ENCODE data around the gene MORF4L2.
"Not testable (repeated sequence)": the region's sequence is repeated elsewhere in the genome, so short reads cannot be mapped to it uniquely, and the experiment has no call there.

The MORF4L2 gene

DNA sequence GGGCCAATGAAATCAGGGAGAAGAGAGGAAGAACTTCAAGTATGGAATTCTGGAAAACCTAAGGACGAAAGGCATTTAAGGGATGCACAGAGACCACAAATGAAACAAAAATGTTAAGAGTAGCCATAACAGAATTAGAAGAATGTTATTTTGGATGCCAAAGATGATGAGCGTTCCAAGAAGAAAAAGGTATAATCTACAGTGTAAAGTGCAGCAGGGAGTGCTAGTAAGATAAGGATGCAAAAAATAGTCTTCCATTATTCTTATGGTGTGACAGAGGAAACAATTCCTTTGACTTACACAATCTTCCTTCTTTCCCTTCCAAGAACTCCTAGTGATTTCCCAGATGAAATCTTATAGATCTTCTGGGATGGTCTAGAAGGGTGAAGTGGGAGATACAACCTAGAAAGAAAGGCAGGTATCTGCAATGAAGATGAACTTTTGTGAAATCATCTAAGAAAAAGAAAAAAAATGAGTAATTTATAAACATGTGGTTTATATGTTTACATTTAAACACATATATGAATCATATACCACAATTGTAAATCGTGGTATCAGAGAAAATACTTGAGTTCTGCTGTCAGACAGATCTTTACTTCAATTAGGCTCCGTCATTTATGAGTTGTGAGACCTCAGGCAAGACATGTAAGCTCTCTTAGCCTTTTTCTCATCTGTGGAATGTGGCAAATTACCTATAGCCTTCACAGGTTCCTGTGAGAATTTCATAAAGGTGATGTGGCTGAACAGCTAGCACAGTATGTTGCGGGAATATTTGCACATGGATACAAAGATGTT lies 8.1 kb downstream of the MORF4L2 start:
- no peak for DNase-seq

DNA sequence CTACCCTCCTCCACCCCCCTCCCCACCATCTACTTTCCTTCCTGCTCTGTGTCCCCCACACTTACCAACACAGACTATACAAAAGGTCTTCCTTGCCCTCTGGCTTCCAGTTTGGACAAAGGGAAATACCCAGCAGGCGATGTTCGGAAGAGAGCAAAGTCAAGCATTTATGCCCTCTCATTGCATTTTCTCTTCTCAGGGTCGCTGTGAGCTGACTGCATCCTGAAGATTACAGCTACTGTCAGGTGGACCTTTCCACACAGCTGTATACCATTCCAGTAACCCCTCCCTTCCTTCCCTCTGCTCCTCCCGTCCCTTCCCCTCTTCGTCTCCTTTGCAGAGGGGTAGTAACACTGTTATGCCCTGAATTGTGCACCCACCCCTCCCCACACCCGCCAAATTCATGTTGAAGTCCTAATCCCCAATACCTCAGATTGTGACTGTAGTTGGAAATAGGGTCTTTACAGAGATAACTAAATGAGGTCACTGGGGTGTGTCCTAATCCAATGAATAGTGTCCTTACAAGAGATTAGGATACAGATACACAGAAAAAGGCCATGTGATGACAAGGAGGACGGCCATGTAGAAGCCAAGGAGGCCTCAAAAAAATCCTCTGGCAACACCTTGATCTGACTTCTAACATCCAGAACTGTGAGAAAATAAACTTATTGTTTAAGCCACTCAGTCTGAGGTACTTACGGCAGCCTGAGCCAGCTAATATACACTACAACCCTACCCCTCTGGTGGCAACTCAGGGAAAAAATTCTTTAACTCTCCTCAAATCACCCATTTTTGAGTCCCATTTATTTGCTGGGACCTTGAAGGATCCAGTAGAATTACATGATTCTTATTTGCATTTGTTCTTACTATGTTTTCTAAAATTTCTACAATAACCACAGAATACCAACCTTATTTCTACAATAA lies 11.7 kb downstream of the MORF4L2 start:
- no peak for DNase-seq

DNA sequence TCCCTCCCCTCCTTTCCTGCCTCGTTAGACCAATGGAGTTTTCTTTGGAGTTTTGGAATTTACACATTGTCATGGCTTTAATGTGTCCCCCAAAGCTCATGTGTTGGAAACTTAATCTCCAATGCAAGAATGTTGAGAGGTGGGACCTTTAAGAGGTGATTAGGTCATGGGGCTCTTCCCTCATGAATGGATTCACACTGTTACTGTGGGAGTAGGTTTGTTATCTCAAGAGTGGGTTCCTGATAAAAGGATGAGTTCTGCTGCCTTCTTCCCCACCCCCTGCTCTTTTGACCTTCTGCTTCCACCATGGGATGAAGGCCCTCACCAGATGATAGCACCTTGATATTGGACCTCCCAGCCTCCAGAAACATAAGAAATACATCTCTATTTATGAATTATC lies 16.8 kb downstream of the MORF4L2 start:
- no peak for DNase-seq

DNA sequence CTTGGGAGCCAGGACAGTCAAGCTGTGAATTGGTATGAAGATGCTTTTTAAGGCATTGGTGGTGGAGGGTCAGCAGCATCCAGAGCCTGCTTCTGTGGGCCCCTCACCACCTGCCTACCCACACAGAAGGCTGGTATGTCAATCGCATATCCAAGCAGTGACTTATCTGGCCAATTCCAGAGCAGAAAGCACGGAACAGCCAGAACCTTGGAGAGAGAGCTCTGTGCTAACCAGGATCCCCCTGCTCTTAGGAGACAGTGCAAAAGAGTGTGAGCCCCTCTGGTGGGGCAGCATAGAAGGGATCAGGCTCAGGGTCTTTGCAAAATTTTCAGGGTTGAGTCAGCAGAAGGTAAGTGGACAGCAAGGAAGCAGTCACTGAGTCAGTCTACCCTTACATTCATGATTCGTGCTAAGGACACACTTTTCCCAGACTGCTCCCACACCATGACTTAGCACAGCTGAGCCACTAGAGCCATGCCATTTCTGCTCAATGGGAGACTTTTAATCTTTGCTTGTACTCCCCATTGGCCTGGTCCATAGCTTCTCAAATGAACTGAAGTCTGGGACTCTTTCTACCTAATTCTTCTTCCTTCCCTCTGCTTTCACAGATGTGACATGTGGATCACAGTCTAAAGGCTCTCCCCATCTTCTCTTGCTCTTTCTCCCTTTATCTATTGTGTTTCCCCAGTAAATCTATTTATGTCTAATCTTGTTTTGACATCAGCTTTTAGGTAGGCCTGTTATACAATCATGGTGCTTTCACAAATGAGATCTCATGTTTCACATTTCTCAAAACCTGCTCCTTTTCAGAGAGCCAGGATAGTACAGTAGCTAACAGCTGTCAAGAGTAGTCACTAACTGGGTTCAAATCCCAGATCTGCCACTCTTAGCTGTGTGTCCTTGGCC lies 20.0 kb downstream of the MORF4L2 start:
- DNase-seq, result no peak

DNA sequence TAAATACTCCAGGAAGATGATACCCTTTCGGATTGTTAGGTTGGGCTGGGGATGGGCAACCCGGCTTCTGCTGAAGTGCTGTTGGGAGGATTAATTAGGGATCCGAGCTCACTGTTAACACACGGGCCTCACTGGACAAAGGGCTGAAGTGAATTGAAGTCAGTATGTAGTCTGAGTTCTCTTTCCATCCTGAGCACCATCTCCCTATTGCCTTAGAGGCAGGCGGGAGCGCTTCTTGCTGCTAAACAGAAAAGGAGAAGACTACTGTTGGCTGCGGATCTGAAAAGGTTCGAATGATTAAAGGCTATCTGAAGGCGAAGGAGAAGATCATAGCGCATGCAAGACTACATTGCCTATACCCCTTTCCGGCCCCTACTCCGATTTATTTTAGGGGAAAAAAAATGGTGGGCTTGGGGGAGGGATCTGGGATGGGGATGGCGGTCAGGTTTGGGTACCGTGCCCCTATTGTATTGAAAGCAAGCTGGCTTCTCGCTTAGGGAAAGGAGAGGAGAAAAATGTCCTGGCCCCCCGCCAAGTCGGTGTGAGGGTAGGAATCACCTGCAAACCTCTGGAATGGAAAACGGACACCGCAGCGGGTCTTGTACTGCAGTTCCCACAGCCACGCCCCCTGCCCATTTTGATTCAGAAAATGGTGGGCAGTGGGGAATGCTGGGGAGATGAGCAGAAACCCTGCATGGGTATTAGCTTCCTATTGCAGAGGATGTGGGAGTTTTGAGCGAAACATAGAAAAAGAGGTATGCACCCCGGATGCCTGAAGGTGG lies 22.3 kb downstream of the MORF4L2 start:
- DNase-seq, result no peak

DNA sequence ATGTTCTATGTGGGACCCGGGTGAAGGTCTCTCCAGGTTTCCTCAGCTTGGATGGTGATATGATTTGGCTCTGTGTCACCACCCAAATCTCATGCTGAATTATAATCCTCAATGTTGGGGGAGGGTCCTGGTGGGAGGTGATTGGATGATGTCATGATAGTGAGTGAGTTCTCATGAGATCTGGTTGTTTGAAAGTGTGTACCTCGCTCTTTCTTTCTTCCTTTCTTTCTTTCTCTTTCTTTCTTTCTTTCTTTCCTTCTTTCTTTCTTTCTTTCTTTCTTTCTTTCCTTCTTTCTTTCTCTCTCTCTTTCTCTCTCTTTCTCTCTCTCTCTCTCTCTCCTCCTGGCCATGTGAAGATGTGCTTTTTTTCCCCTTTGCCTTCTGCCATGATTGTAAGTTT lies 27.0 kb downstream of the MORF4L2 start:
- DNase-seq, result not testable (repeated sequence)

DNA sequence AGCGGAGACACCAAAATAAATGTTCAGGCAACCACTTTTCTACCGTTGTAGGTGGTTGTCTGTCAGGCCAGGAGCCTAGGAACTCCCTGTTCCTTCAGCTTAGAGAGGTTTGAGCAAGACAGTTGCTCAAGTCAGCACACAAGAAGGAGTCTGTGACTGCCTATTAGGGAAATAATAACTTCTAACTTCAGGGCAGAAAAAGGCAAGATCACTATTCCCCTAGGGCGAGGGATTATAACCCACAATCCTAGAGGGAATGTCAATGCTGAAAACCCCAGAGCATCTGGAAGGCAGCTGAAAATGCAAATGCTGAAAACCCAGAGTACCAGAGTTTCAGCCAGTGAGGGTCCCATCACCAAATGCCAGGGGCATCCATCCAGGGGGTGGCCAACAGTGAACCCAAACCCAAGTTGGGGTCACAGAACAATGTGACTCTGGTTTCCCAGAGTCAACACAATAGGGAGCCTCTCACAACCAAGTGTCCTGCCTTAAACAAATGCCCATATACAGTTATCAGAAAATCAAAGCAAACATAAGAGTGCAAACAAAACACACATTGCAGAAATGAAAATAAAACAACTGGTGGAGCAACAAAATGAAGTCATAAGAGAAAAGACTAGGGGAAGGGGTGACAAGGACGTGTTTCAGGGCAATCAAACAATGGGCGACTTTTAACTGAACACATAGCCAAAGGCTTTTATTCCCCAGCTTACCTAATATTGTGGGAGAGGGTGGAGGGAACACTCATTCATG lies 27.6 kb downstream of the MORF4L2 start:
- DNase-seq, result no peak

DNA sequence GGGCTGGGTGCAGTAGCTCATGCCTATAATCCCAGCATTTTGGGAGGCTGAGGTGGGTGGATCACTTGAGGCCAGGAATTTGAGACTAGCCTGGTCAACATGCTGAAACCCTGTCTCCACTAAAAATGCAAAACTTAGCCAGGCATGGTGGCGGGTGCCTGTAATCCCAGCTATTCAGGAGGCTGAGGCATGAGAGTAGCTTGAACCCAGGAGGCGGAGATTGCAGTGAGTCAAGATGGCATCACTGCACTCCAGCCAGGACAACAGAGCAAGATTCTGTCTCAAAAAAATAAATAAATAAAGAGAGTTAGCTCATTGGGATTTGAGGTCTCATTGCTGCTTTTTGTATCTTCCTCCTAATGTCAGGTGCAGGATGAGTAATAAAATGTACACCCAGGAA lies 29.4 kb downstream of the MORF4L2 start:
- not testable (repeated sequence) for DNase-seq

DNA sequence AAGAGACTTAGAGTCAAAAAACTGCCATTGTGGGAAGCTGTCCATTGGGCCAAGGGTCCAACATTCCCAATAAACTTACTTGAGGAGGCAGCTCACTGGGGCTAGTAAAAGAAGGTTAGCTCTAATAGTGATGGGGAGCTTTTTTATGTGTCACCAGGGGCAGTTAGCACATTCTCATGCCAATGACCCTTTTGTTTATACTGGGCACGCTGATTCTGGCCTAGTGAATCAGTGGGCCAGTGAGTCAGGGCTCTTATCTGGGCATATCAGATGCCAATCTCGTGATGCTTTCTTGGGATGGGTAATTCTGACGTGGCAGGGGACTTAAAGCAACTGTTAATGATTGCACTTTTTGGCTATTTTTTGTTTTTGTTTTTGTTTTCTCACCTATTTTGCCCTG lies 29.9 kb downstream of the MORF4L2 start:
- DNase-seq, result no peak

DNA sequence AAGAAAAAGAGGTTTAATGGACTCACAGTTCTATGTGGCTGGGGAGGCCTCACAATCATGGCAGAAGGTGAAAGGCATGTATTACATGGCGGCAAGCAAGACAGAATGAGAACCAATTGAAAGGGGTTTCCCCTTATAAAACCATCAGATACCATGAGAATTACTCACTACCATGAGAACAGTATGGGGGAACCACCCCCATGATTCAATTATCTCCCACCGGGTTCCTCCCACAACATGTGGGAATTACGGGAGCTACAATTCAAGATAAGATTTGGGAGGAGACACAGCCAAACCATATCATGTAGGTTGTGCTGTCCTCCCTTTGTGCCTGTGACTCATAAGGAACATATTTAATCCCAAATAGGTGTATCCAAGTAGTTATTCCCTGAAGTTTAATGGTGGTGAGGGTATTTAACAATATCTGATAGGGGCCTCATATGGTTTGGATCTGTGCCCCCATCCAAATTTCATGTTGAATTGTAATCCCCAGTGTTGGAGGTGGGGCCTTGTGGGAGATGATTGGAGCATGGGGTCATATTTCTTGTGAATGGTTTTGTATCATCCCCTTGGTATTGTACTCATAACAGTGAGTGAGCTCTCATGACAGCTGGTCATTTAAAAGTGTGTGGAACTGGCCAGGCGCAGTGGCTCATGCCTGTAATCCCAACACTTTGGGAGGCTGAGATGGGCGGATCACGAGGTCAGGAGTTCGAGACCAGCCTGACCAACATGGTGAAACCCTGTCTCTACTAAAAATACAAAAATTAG lies 31.1 kb downstream of the MORF4L2 start:
- DNase-seq, result not testable (repeated sequence)

DNA sequence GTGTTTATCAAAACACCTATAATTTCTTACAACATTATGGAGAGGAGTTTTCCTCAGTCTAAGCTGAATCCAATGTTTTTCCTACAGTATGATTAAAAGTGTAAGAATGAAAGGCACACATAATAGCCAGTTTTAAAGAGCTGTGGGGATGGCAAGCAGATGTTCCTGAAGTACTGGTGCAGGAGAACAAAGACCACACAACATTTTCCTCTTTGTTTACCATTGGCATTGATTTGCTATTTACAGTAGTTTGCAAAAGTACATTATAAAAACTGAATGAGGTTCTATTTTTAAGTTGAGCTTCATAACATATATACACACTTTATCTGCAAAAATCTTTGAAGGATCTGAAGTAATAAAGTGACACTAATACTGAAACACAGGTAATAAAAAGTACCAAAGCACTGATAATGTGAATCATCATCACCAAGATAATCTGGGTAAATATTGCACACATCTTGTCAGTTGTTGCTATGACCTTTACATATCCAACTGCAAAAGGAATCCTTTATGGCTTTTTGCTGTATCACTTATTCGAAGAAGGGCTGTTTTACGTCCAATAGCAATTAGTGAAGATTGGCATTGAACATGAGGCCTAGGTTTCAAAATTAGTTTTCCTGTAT lies 35.2 kb downstream of the MORF4L2 start:
- DNase-seq, result no peak

DNA sequence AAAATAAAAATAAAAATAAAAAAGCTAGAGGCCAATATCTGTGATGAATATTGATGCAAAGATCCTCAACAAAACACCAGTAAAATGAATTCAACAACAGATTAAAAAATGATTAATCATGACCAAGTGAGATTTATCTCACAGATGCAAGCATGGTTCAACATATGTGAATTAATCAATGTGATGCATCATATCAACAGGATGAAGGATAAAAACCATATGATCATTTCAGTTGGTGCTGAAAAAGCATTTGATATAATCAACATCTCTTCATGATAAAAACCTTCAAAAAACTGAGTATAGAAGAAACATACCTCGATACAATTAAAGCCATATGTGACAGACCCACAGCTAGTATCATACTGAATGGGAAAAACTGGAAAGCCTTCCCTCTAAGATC lies 38.9 kb downstream of the MORF4L2 start:
- no peak for DNase-seq

DNA sequence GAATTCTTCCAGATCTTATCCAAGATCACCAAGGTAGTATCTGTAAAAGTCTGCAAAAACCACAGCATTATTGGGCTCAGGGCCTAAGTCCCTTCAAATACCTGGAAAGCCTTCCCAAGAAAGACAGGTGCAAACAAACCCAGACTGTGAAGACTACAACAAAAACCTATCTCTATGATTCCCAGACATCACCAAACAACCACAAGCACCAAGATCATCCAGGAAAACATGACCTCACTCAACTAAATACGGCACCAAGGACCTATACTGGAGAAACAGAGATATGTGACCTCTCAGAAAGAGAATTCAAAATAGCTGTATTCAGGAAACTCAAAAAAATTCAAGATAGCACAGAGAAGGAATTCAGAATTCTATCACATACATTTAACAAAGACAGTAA lies 42.4 kb downstream of the MORF4L2 start:
- DNase-seq, result no peak

DNA sequence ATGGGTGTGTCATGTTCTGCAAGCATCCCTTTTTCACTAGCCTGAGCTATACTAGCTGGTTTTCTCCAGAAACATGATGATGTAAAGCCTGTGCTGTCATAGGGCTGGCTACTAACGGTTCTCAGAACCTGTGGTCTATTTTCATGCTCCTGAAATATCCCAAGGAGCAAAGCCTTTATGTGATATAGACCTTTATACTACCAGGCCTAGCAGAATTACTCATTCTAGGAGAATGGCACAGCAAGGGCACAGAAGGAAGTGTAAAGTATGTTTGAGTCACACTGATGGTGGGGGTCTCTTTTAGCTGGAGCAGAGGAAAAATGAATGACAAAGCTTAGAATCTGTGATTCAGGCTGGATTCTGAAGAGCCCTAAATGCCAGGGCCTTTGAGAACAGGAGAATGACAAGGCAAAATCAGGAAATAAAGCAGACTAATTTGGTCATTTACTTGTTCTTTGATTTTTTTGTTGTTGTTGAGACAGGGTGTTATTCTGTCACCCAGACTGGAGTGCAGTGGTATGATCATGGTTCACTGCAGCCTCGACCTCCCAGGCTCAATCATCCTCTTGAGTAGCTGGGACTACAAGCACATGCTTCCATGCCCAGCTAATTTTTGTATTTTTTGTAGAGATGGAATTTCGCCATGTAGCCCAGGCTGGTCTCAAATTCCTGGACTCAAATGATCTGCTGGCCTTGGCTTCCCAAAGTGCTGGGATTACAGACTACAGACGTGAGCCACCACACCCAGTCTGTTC lies 45.9 kb downstream of the MORF4L2 start:
- DNase-seq, result no peak

DNA sequence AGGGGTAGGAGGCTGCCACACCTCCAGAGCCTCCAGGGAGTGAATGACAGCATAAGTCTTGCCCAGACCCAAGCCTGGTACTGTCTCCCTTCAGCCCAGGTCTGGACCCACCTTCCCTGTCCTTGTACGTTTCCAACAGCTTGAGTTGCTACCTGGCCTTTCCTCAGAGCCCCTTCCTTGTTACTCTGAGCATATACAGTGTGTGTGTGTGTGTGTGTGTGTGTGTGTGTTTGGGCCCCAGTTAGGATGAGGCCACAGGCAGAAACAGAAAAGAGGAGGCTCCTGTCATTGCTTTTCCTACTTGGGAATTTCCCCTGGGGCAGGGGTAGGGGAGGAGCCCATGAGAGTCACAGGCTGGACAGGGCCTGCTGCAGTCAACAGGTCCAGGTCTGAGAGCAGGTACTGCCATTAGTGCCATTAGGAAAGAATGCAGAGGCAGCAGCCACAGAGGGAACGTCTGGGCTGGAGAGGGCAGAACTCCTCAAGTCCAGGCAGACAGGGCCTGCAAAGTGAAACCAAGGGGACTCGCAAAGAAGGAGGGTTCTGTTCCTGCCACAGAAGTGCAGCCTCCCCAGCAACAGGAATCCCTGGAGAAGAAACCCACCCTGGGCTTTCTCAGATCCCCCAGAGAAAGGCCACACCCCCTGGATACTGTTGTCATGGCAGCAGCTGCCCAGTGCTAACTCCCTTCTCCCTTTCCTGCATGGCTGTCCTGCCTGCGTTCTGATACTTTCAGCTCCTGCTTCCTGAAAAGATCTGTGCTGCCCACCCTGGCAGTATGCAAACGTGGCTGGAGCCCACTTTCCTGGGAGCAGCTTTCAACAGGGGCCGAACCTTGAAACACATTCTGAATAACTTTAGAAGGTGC lies 47.8 kb downstream of the MORF4L2 start:
- DNase-seq, result not testable (repeated sequence)

DNA sequence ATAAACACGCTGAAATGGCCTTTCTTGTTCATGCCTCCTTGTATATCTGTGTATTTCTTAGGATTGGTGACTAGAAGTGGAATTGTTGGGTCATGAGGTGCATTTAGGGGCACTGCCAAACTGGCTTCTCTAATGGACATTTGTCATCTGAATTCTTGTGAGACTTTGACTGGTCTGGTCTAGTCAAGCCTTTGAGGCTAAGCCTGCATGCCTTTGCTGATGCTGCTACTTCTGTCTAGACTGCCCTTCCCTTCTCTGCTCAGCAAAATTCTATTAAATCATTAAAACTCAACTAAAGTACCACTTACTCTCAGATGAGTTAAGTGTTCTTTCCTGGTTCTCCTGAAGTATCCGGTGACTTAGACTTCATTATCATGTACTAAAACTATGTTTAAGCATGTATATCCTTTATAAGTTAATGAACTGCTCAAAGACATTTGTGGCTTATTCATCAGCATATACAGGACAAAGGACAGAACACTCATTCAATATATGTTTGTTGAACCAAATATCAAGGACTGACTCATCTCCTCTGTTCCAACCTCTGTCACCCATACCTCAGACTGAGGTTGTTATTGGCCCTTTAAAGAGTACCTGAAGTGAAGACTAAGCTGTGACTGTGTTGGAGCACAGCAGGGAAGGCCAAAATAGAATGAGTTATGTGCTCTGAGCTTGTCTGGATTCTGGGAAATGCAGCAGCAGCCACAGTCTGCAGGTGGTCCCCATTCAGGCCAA lies 48.7 kb downstream of the MORF4L2 start:
- DNase-seq, result no peak

DNA sequence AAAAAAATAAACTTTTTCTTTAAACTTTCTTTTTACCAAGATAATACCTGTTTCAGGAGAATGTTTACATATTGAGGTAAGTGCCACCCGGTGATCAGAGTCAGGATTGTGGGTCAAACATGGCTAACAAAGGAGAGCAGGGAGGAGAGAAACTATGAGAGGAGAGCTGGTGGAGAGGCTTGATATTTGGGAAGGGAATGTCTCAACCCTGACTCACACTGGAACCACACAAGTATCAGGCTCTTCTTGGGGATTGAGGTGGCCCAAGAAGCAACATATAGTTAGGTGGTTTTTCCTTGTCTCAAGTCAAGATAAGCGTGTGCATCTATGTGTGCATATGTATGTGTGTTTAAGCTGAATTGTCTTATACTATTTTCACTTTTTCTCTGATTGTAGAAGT lies 51.1 kb downstream of the MORF4L2 start:
- DNase-seq, result no peak

Measured in suppressor macrophage (primary cell).